Tibial nerve (tissue), 4 donors: ENCODE data around the gene GPALPP1.

Experiments used
- EP300 ChIP-seq, 2 donors: sonication (generic); formaldehyde crosslinking; IDR thresholded peaks; one replicate each; pipeline ENCODE4 v1.6.1; 2017; ENCODE audit warnings: antibody characterized with exemption in 2 of 2, mild to moderate bottlenecking in 1 of 2
- TF ChIP-seq, protein P1 (sequence below), 5 experiments: fragments of 200-600 bp in 3 of 5; fragments of 450-650 bp in 2 of 5; sonication (generic) in 3 of 5; IDR thresholded peaks; one replicate each; pipeline ENCODE4 v1.5.1; 2016 to 2019; ENCODE audit warnings: antibody characterized with exemption in 5 of 5, mild to moderate bottlenecking in 3 of 5, moderate library complexity in 2 of 5

GRCh38 chr13:44971656-44972595 is 17.4 kb upstream of the GPALPP1 start:
- TF ChIP-seq, protein P1, sequence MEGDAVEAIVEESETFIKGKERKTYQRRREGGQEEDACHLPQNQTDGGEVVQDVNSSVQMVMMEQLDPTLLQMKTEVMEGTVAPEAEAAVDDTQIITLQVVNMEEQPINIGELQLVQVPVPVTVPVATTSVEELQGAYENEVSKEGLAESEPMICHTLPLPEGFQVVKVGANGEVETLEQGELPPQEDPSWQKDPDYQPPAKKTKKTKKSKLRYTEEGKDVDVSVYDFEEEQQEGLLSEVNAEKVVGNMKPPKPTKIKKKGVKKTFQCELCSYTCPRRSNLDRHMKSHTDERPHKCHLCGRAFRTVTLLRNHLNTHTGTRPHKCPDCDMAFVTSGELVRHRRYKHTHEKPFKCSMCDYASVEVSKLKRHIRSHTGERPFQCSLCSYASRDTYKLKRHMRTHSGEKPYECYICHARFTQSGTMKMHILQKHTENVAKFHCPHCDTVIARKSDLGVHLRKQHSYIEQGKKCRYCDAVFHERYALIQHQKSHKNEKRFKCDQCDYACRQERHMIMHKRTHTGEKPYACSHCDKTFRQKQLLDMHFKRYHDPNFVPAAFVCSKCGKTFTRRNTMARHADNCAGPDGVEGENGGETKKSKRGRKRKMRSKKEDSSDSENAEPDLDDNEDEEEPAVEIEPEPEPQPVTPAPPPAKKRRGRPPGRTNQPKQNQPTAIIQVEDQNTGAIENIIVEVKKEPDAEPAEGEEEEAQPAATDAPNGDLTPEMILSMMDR (IDR thresholded peaks at IDR 0.05), result no peak
- no peak for TF ChIP-seq EP300 (IDR thresholded peaks at IDR 0.05)
